ENCODE results near the gene TCERG1. TPM values are rescaled to one million over a fixed set of nuclear protein-coding genes. Genes with fewer than 3 reads are reported as not detected.

The TCERG1 gene
- total RNA-seq, 1 experiment from 2014 or later = 75.9 TPM

- no peak overlapping the region for H3K4me3 ChIP-seq (ENCODE audit: low read depth in 2 of 2, low read length in 2 of 2)
- no TSS peak for BruUV-seq (replicated peaks)
- TF ChIP-seq TCF7L2 (IDR thresholded peaks at IDR 0.05; ENCODE audit: low read depth, low read length) (no peak), SIN3A (IDR thresholded peaks at IDR 0.05; ENCODE audit: borderline replicate concordance, insufficient read depth, low read depth, low read length) (no peak), POLR2AphosphoS5 (IDR thresholded peaks at IDR 0.05; ENCODE audit: low read depth, low read length) (no peak)
- TF ChIP-seq, protein P1, sequence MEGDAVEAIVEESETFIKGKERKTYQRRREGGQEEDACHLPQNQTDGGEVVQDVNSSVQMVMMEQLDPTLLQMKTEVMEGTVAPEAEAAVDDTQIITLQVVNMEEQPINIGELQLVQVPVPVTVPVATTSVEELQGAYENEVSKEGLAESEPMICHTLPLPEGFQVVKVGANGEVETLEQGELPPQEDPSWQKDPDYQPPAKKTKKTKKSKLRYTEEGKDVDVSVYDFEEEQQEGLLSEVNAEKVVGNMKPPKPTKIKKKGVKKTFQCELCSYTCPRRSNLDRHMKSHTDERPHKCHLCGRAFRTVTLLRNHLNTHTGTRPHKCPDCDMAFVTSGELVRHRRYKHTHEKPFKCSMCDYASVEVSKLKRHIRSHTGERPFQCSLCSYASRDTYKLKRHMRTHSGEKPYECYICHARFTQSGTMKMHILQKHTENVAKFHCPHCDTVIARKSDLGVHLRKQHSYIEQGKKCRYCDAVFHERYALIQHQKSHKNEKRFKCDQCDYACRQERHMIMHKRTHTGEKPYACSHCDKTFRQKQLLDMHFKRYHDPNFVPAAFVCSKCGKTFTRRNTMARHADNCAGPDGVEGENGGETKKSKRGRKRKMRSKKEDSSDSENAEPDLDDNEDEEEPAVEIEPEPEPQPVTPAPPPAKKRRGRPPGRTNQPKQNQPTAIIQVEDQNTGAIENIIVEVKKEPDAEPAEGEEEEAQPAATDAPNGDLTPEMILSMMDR (IDR thresholded peaks at IDR 0.05) = no peak
- TF ChIP-seq, protein P2, sequence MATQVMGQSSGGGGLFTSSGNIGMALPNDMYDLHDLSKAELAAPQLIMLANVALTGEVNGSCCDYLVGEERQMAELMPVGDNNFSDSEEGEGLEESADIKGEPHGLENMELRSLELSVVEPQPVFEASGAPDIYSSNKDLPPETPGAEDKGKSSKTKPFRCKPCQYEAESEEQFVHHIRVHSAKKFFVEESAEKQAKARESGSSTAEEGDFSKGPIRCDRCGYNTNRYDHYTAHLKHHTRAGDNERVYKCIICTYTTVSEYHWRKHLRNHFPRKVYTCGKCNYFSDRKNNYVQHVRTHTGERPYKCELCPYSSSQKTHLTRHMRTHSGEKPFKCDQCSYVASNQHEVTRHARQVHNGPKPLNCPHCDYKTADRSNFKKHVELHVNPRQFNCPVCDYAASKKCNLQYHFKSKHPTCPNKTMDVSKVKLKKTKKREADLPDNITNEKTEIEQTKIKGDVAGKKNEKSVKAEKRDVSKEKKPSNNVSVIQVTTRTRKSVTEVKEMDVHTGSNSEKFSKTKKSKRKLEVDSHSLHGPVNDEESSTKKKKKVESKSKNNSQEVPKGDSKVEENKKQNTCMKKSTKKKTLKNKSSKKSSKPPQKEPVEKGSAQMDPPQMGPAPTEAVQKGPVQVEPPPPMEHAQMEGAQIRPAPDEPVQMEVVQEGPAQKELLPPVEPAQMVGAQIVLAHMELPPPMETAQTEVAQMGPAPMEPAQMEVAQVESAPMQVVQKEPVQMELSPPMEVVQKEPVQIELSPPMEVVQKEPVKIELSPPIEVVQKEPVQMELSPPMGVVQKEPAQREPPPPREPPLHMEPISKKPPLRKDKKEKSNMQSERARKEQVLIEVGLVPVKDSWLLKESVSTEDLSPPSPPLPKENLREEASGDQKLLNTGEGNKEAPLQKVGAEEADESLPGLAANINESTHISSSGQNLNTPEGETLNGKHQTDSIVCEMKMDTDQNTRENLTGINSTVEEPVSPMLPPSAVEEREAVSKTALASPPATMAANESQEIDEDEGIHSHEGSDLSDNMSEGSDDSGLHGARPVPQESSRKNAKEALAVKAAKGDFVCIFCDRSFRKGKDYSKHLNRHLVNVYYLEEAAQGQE (IDR thresholded peaks at IDR 0.05; ENCODE audit: insufficient read depth in 1 of 2, low read depth in 2 of 2, low read length in 1 of 2) = no peak
- intact Hi-C loops (cut with micrococcal nuclease; ENCODE audit: unreplicated experiment) = no loop called here
- ChIA-PET POLR2A (no interaction called here), CTCF (interaction anchor here (0.7 kb wide), 1 partner anchor 17 kb away, joined by 5 read pairs; no protein-coding TSS in a partner anchor)
- H3K4me1 ChIP-seq (ENCODE audit: control insufficient read depth, insufficient read depth, low read length) = no peaks in the 10 kb centered on the region
- in situ Hi-C loops (cut with HindIII; ENCODE audit: low pct_unique_long_range_greater_than_20kb, low sequenced_read_pairs) = no loop called here
- ATAC-seq (peak; percentile 52), DNase-seq (ENCODE audit: low read depth, low spot score) (no peak)
- H3K36me3 ChIP-seq (ENCODE audit: control insufficient read depth, insufficient read depth, low read length) = no peaks in the 10 kb centered on the region
- H3K27ac ChIP-seq (ENCODE audit: low read length) = no peak overlapping the region
- H3K27me3 ChIP-seq (ENCODE audit: control insufficient read depth, insufficient read depth, low read length) = peaks cover 8% of the 10 kb centered on the region
- no peaks in the 10 kb centered on the region for H3K9me3 ChIP-seq (ENCODE audit: control insufficient read depth, insufficient read depth, low read depth, low read length)
Measured at GRCh38 chr5:146521403-146522106, 74.4 kb downstream of the TCERG1 start.

- H3K36me3 ChIP-seq (ENCODE audit: control insufficient read depth, insufficient read depth, low read length) = no peaks in the 10 kb centered on the region
- no peaks in the 10 kb centered on the region for H3K4me1 ChIP-seq (ENCODE audit: control insufficient read depth, insufficient read depth, low read length)
- CTCF ChIA-PET = interaction anchor here (0.6 kb wide), 1 partner anchor 233 kb away, joined by 4 read pairs; no protein-coding TSS in a partner anchor
Measured at GRCh38 chr5:146523698-146524097, 76.6 kb downstream of the TCERG1 start.

More at GRCh38 chr5:146523698-146524097, 76.6 kb downstream of the TCERG1 start:
- Histone ChIP-seq H3K4me3 (ENCODE audit: low read depth in 2 of 2, low read length in 2 of 2) (no peak overlapping the region), H3K27me3 (ENCODE audit: control insufficient read depth, insufficient read depth, low read length) (peaks cover 17% of the 10 kb centered on the region), H3K27ac (ENCODE audit: low read length) (no peak overlapping the region), H3K9me3 (ENCODE audit: control insufficient read depth, insufficient read depth, low read depth, low read length) (no peaks in the 10 kb centered on the region)
- intact Hi-C loops (cut with micrococcal nuclease; ENCODE audit: unreplicated experiment) (no loop called here), in situ Hi-C loops (cut with HindIII; ENCODE audit: low pct_unique_long_range_greater_than_20kb, low sequenced_read_pairs) (no loop called here)
- POLR2A ChIA-PET = no interaction called here
- DNase-seq (ENCODE audit: low read depth, low spot score) = no peak
- TF ChIP-seq TCF7L2 (IDR thresholded peaks at IDR 0.05; ENCODE audit: low read depth, low read length) (no peak), POLR2AphosphoS5 (IDR thresholded peaks at IDR 0.05; ENCODE audit: low read depth, low read length) (no peak), SIN3A (IDR thresholded peaks at IDR 0.05; ENCODE audit: borderline replicate concordance, insufficient read depth, low read depth, low read length) (no peak)
- TF ChIP-seq, protein P1 (IDR thresholded peaks at IDR 0.05) = no peak
- TF ChIP-seq, protein P2 (IDR thresholded peaks at IDR 0.05; ENCODE audit: insufficient read depth in 1 of 2, low read depth in 2 of 2, low read length in 1 of 2) = no peak
- no peak for ATAC-seq
- BruUV-seq (replicated peaks) = no TSS peak
